K562 (cell line): ENCODE results near the gene KMT2D. TPM values are rescaled to one million over a fixed set of nuclear protein-coding genes. Genes with fewer than 3 reads are reported as not detected.
A peak's percentile ranks its signal among the peaks of the same experiment; 100 is the strongest.

Source experiments
- BHLHE40 ChIP-seq: IDR thresholded peaks from 2 replicates; pipeline ENCODE4 v1.6.1; 2011; ENCODE audit warnings: low read length, improper control_type of control experiment
- DMBX1 ChIP-seq: fragments of 250-450 bp; sonication (Bioruptor Pico); IDR thresholded peaks from 2 replicates; pipeline ENCODE4 v1.8.0; 2022; ENCODE audit warnings: inconsistent platforms, mild to moderate bottlenecking, moderate library complexity, borderline replicate concordance
- E2F1 ChIP-seq: sonication (generic); formaldehyde crosslinking; IDR thresholded peaks from 2 replicates; pipeline ENCODE4 v1.8.1; 2023; ENCODE audit warnings: mild to moderate bottlenecking, missing genetic modification reagents, moderate library complexity
- GABPA ChIP-seq: fragments of 200-800 bp; sonication (Bioruptor generic); conservative IDR thresholded peaks from 2 replicates; pipeline ENCODE4 v1.6.1; 2016; ENCODE audit warnings: low read depth, missing genetic modification characterization, missing compliant biosample characterization
- GTF2B ChIP-seq: IDR thresholded peaks from 2 replicates; pipeline ENCODE4 v1.6.1; 2011; ENCODE audit not compliant: insufficient read length; ENCODE audit errors: extremely low read depth
- GTF2F1 ChIP-seq: IDR thresholded peaks from 2 replicates; pipeline ENCODE4 v1.6.1; 2011; ENCODE audit warnings: low read depth, low read length, improper control_type of control experiment
- KDM5B ChIP-seq: fragments of 200-600 bp; sonication (generic); IDR thresholded peaks from 2 replicates; pipeline ENCODE4 v1.6.1; 2012; ENCODE audit warnings: low read depth, mild to moderate bottlenecking, moderate library complexity, low read length, control low read depth, inconsistent platforms; ENCODE audit not compliant: insufficient replicate concordance
- KLF13 ChIP-seq: fragments of 450-650 bp; IDR thresholded peaks from 2 replicates; pipeline ENCODE4 v1.6.1; 2016; ENCODE audit warnings: missing genetic modification characterization, low read depth, mild to moderate bottlenecking, missing compliant biosample characterization, moderate library complexity, borderline replicate concordance
- MIER1 ChIP-seq: fragments of 450-650 bp; IDR thresholded peaks from 2 replicates; pipeline ENCODE4 v1.6.1; 2016; ENCODE audit warnings: antibody characterized with exemption, mild to moderate bottlenecking, low read depth
- NEUROD1 ChIP-seq: fragments of 150-350 bp; IDR thresholded peaks from 2 replicates; pipeline ENCODE4 v1.6.1; 2014; ENCODE audit warnings: borderline replicate concordance, low read length, low read depth; ENCODE audit not compliant: partially characterized antibody
- NFXL1 ChIP-seq: fragments of 450-650 bp; formaldehyde crosslinking; IDR thresholded peaks from 2 replicates; pipeline ENCODE4 v1.4.0; 2021; ENCODE audit warnings: mild to moderate bottlenecking
- NR3C1 ChIP-seq: sonication (generic); formaldehyde crosslinking; IDR thresholded peaks from 2 replicates; pipeline ENCODE4 v1.8.1; 2022; ENCODE audit warnings: missing genetic modification reagents
- SIN3B ChIP-seq: fragments of 450-650 bp; IDR thresholded peaks from 2 replicates; pipeline ENCODE4 v1.6.1; 2017; ENCODE audit warnings: low read depth, mild to moderate bottlenecking, moderate library complexity
- SMAD3 ChIP-seq: fragments of 450-650 bp; formaldehyde crosslinking; conservative IDR thresholded peaks from 2 replicates; pipeline ENCODE4 v1.4.0; 2020; ENCODE audit warnings: mild to moderate bottlenecking
- SMARCB1 ChIP-seq: IDR thresholded peaks from 2 replicates; pipeline ENCODE4 v1.6.1; 2011; ENCODE audit warnings: improper control_type of control experiment, low read depth; ENCODE audit not compliant: insufficient read length
- SRSF3 ChIP-seq: fragments of 200-400 bp; formaldehyde crosslinking; IDR thresholded peaks from 2 replicates; pipeline ENCODE4 v1.6.1; 2016; ENCODE audit warnings: mild to moderate bottlenecking, low read length, moderate library complexity; ENCODE audit not compliant: insufficient read depth
- TAF9B ChIP-seq: fragments of 450-650 bp; IDR thresholded peaks from 2 replicates; pipeline ENCODE4 v1.6.1; 2018; ENCODE audit warnings: mild to moderate bottlenecking; ENCODE audit not compliant: partially characterized antibody
- ZBTB1 ChIP-seq: sonication (generic); formaldehyde crosslinking; IDR thresholded peaks from 2 replicates; pipeline ENCODE4 v1.8.1; 2023; ENCODE audit warnings: missing genetic modification reagents, low read depth, mild to moderate bottlenecking, borderline replicate concordance
- ZBTB49 ChIP-seq: sonication (generic); formaldehyde crosslinking; IDR thresholded peaks from 2 replicates; pipeline ENCODE4 v1.8.0; 2022; ENCODE audit warnings: missing genetic modification reagents, mild to moderate bottlenecking, borderline replicate concordance
- ZNF184 ChIP-seq: sonication (generic); formaldehyde crosslinking; IDR thresholded peaks from 2 replicates; pipeline ENCODE4 v1.5.0; 2020; ENCODE audit warnings: missing genetic modification reagents
- ZNF436 ChIP-seq: fragments of 250-450, 450-650 bp; sonication (Bioruptor Pico); formaldehyde crosslinking; IDR thresholded peaks from 2 replicates; pipeline ENCODE4 v1.7.0; 2020; ENCODE audit warnings: mild to moderate bottlenecking
- polyA plus RNA-seq, 8 experiments: library from polyadenylated mRNA; depleted of rRNA in 4 of 8; stranded (reverse) in 5 of 8; unstranded in 3 of 8; fragments of >200 nt; fragmentation: Nextera tagmentation in 2 of 8; fragmentation: Illumina TruSeq in 1 of 8; extraction: Ambion mirVana in 2 of 8; extraction: Trizol in 1 of 8; gene quantifications; 2 replicates each; pipeline versions ENCODE4 v1.2.1 to v1.2.3, GENCODE V29; 2011 to 2014; ENCODE audit warnings: inconsistent platforms in 1 of 8, missing spikeins in 1 of 8
- total RNA-seq, 7 experiments: library from RNA; depleted of rRNA in 6 of 7; stranded (reverse); fragments of >200 nt in 6 of 7; fragmentation: Illumina TruSeq in 2 of 7; extraction: Trizol in 2 of 7; gene quantifications; 2 replicates each; pipeline versions ENCODE4 v1.2.1 to v1.2.3, GENCODE V29; 2011 to 2021; ENCODE audit warnings: low replicate concordance in 1 of 7
- TF ChIP-seq, protein P1 (sequence below): fragments of 450-650 bp; formaldehyde crosslinking; IDR thresholded peaks from 2 replicates; pipeline ENCODE4 v1.4.0; 2020; ENCODE audit warnings: mild to moderate bottlenecking, moderate library complexity

KMT2D gene
- total and polyA plus RNA-seq, 9 of the 15 experiments (the other 6 are each of a cell fraction or from before 2014, with no cell fraction given) = 0.22 to 93.7 (median 13.7) TPM

GRCh38 chr12:49089821-49090773, 29.5 kb upstream of the KMT2D start (continued):
- TF ChIP-seq, protein P1, sequence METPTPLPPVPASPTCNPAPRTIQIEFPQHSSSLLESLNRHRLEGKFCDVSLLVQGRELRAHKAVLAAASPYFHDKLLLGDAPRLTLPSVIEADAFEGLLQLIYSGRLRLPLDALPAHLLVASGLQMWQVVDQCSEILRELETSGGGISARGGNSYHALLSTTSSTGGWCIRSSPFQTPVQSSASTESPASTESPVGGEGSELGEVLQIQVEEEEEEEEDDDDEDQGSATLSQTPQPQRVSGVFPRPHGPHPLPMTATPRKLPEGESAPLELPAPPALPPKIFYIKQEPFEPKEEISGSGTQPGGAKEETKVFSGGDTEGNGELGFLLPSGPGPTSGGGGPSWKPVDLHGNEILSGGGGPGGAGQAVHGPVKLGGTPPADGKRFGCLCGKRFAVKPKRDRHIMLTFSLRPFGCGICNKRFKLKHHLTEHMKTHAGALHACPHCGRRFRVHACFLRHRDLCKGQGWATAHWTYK (CRISPR knock-in tag) = no peak
- TF ChIP-seq ZBTB1 (CRISPR knock-in tag) (peak; percentile 97), KLF13 (tag) (no peak), KDM5B (no peak), SMARCB1 (no peak), MIER1 (no peak), NEUROD1 (no peak), NFXL1 (no peak), GTF2F1 (no peak), TAF9B (no peak), SIN3B (no peak), SRSF3 (no peak), ZBTB49 (CRISPR knock-in tag) (no peak), E2F1 (CRISPR knock-in tag) (no peak), ZNF436 (CRISPR knock-in tag) (no peak), NR3C1 (CRISPR knock-in tag) (peak; percentile 14; the same call in 1 of the 2 replicates), GTF2B (no peak), DMBX1 (CRISPR knock-in tag) (no peak), GABPA (tag) (peak; percentile 53; the same call in 1 of the 2 replicates), ZNF184 (CRISPR knock-in tag) (no peak), SMAD3 (CRISPR knock-in tag) (no peak), BHLHE40 (peak; percentile 41)
